ENCODE data around the gene ASAP2.
"Not testable (repeated sequence)": the region's sequence is repeated elsewhere in the genome, so short reads cannot be mapped to it uniquely, and the experiment has no call there.

The ASAP2 gene

DNA sequence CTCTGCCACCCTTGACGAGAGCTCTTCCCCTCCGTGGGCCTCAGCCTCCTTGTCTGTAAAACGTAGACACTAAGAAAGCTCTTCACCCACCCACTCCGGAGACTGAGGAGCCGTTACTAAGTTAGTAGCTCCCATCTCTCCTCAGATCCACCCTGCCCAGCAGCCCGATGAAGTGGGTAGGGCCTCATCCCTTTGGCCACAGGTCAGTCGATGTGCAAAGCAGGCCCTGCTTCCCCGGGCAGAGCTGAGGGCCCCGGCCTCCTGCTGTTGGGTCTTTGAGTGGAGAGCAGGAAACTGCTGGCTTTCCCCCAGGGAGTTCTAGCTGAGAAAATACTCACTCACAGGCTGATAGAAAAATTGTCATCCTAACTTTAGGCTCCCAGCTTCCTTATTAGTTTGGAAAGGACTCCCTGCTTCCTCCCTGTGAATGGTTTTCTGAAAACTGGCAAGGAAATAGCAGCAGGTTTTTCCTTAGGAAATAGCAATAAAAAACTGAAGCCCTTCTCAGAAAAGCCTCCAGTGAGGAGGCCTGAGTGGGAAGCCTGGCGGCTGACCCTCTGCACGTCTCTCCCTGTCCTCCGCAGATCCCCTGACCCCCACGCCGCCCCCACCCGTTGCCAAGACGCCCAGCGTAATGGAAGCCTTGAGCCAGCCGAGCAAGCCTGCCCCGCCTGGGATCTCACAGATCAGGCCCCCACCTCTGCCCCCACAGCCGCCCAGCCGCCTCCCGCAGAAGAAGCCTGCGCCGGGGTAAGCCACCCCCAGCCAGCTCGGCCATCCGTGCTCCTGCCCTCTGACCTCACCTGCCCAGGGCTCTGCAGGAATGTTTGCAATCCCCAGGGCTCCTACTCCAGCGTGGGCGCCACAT lies 186.5 kb downstream of the ASAP2 start:
- H3K4me3 ChIP-seq (ENCODE audit: low read length), result no peak overlapping the region
- no peak for DNase-seq (ENCODE audit: low read depth)
- TF ChIP-seq CTCF (IDR thresholded peaks at IDR 0.05; ENCODE audit: insufficient read depth, low read depth, low read length, missing control alignments), result no peak

- DNase-seq (ENCODE audit: low read depth), result no peak
- no peak overlapping the region for H3K4me3 ChIP-seq (ENCODE audit: low read length)
- no peak for TF ChIP-seq CTCF (IDR thresholded peaks at IDR 0.05; ENCODE audit: insufficient read depth, low read depth, low read length, missing control alignments)
Measured at GRCh38 chr2:9394816-9395215, 188.2 kb downstream of the ASAP2 start.

DNA sequence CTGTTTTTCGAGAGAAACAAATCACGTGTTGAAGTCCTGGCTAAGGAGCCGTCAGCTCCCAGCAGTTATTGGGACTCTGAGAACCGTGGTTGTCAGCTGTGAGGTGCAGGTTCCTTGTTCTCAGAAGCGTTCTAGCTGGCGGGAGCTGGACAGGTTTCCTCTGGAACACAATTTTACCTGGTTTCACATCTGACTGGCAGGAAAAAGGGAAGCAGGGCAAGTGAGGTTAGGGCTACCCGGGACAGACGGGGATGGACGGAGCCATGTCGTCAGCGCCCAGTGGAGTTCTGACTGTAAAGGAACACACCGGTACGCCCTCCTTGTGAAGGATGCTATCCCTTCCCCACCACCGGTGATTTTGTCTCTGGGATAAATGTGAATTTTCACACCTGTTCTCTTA lies 190.6 kb downstream of the ASAP2 start:
- no peak for TF ChIP-seq CTCF (IDR thresholded peaks at IDR 0.05; ENCODE audit: insufficient read depth, low read depth, low read length, missing control alignments)
- no peak overlapping the region for H3K4me3 ChIP-seq (ENCODE audit: low read length)
- no peak for DNase-seq (ENCODE audit: low read depth)

DNA sequence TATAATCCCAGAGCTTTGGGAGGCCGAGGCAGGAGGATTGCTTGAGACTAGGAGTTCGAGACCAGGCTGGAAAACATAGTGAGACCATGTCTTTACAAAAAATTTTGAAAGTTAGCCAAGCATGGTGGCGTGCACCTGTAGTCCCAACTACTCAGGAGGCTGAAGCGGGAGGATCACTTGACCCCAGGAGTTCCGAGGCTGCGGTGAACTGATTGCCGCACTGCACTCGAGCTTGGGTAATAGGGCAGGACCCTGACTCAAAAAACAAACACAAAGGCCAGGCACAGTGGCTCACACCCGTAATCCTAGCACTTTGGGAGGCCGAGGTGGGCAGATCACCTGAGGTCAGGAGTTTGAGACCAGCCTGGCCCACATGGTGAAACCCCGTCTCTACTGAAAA lies 191.6 kb downstream of the ASAP2 start:
- H3K4me3 ChIP-seq (ENCODE audit: low read length); DNase-seq (ENCODE audit: low read depth): not testable (repeated sequence)

DNA sequence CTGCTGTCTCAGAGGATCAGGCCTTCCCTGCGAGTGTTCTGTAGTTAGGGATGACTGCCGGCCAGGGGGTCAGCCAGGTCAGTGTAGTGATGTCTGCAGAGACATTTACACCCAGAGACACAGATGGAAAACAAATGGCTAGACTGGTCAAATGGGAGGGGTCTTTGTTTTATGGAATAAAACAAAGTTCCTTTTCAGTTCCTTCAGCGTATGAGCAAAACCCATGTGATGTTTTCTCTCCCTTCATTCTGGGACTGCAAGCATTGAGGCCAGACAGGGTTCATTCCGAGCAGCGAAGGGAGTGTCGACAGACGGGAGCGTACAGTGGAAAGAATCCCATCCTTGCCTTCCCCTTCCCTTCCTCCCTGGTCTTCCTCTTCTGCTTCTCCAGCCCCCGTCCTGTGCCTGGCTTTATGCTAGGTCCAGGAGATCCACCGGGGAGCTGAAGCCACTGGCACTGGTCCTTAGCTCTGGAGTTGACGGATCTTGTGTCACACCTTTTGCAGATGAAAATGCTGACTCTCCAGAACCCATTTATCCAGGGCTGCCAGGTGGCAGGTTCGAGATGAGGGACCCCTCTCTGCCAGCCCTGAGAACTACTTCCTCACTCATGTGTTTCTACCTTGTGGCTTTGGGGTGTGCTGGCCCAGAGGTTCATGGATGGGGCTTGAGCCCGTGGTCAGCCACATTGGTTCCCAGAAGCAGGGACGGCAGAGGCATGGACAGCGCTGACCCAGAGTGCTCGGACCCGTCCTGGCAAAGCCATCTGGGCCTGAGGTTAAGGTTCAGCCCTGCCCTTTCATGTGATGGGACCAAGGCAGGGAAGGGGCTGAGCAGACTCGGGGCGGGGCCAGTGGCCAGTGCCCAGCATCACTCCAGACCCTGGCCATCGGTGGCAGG lies 192.5 kb downstream of the ASAP2 start:
- no peak for TF ChIP-seq CTCF (IDR thresholded peaks at IDR 0.05; ENCODE audit: insufficient read depth, low read depth, low read length, missing control alignments)
- no peak for DNase-seq (ENCODE audit: low read depth)
- no peak overlapping the region for H3K4me3 ChIP-seq (ENCODE audit: low read length)

DNA sequence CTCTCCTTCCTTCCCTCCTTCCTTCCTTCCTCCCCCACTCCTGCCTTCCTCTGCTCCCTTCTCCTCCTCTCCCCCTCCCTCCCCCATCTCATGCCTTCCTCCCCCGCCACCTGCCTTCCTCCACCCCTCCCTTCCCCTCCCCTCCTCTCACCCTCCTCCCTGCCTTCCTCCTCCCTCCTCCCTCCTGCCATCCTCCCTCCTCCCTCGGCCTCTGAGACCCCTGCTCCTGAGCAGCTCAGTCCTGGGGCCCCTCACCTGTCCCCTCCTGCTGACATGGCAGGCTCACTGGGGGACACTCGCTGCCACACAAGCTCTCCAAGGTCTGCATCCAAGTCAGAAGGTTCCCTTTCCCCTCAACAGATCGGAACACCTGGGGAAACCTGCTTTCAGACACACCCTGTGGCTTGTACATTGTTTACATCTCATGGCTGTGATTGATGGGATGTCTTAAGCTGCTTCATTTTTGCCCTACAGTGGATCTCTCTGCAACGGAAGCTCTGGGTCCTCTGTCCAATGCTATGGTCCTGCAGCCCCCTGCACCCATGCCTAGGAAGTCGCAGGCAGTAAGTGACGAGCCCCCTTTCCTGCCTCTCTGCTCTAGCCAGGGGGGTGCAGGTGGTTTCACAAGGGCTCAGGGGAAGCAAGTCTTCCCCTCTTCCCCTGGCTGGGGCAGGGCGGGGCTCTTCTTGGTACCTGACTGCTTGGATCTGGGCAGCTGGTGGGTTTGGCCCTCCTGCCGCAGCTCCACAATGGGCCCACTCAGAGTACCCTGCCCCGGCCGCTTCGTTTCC lies 193.9 kb downstream of the ASAP2 start:
- TF ChIP-seq CTCF (IDR thresholded peaks at IDR 0.05; ENCODE audit: insufficient read depth, low read depth, low read length, missing control alignments), result no peak
- DNase-seq (ENCODE audit: low read depth), result peak; percentile 29
- H3K4me3 ChIP-seq (ENCODE audit: low read length), result no peak overlapping the region

Measured in epithelial cell of esophagus (primary cell).